ENCODE results near the gene RIC3.

Gene RIC3

GRCh38 chr11:8065031-8065430 lies 103.8 kb downstream of the RIC3 start:
- Mint-ChIP-seq H3K36me3 (ENCODE audit: low read depth) (no peaks in the 10 kb centered on the region), H3K27ac (no peak overlapping the region), H3K4me3 (no peak overlapping the region), H3K27me3 (peaks cover 4% of the 10 kb centered on the region), H3K9me3 (no peaks in the 10 kb centered on the region), H3K4me1 (ENCODE audit: low read depth) (no peaks in the 10 kb centered on the region)

- Mint-ChIP-seq H3K27ac (no peak overlapping the region), H3K4me1 (ENCODE audit: low read depth) (no peaks in the 10 kb centered on the region), H3K27me3 (peaks cover 4% of the 10 kb centered on the region), H3K36me3 (ENCODE audit: low read depth) (no peaks in the 10 kb centered on the region), H3K4me3 (no peak overlapping the region), H3K9me3 (no peaks in the 10 kb centered on the region)
These were observed 105.5 kb downstream of the RIC3 start for GRCh38 chr11:8063324-8063723.

- Mint-ChIP-seq H3K27ac (no peak overlapping the region), H3K36me3 (ENCODE audit: low read depth) (no peaks in the 10 kb centered on the region), H3K4me3 (no peak overlapping the region), H3K9me3 (no peaks in the 10 kb centered on the region), H3K4me1 (ENCODE audit: low read depth) (no peaks in the 10 kb centered on the region), H3K27me3 (peaks cover 3% of the 10 kb centered on the region)
These were observed 106.0 kb downstream of the RIC3 start for GRCh38 chr11:8062781-8063257.

- peaks cover under 1% of the 10 kb centered on the region for H3K4me1 Mint-ChIP-seq (ENCODE audit: low read depth)
- no peak overlapping the region for H3K4me3 Mint-ChIP-seq
- no peaks in the 10 kb centered on the region for H3K36me3 Mint-ChIP-seq (ENCODE audit: low read depth)
- no peaks in the 10 kb centered on the region for H3K9me3 Mint-ChIP-seq
- H3K27ac Mint-ChIP-seq = no peak overlapping the region
- no peaks in the 10 kb centered on the region for H3K27me3 Mint-ChIP-seq
These were observed 107.0 kb downstream of the RIC3 start for GRCh38 chr11:8061555-8062428.

GRCh38 chr11:8060801-8061554 lies 107.8 kb downstream of the RIC3 start:
- no peak overlapping the region for H3K27ac Mint-ChIP-seq
- H3K4me3 Mint-ChIP-seq = no peak overlapping the region
- no peaks in the 10 kb centered on the region for H3K27me3 Mint-ChIP-seq
- peaks cover 5% of the 10 kb centered on the region for H3K4me1 Mint-ChIP-seq (ENCODE audit: low read depth)
- H3K36me3 Mint-ChIP-seq (ENCODE audit: low read depth) = no peaks in the 10 kb centered on the region
- no peaks in the 10 kb centered on the region for H3K9me3 Mint-ChIP-seq

GRCh38 chr11:8060146-8060719 lies 108.6 kb downstream of the RIC3 start:
- Mint-ChIP-seq H3K9me3 (no peaks in the 10 kb centered on the region), H3K27ac (no peak overlapping the region), H3K36me3 (ENCODE audit: low read depth) (no peaks in the 10 kb centered on the region), H3K4me3 (no peak overlapping the region), H3K27me3 (no peaks in the 10 kb centered on the region), H3K4me1 (ENCODE audit: low read depth) (peaks cover 5% of the 10 kb centered on the region)

- H3K4me1 Mint-ChIP-seq (ENCODE audit: low read depth) = peaks cover 5% of the 10 kb centered on the region
- no peak overlapping the region for H3K4me3 Mint-ChIP-seq
- H3K36me3 Mint-ChIP-seq (ENCODE audit: low read depth) = no peaks in the 10 kb centered on the region
- H3K9me3 Mint-ChIP-seq = no peaks in the 10 kb centered on the region
- no peak overlapping the region for H3K27ac Mint-ChIP-seq
- H3K27me3 Mint-ChIP-seq = peaks cover 3% of the 10 kb centered on the region
These were observed 109.2 kb downstream of the RIC3 start for GRCh38 chr11:8059571-8060011.

GRCh38 chr11:8059030-8059429 lies 109.8 kb downstream of the RIC3 start:
- no peak overlapping the region for H3K4me3 Mint-ChIP-seq
- H3K27me3 Mint-ChIP-seq = peaks cover 5% of the 10 kb centered on the region
- no peaks in the 10 kb centered on the region for H3K36me3 Mint-ChIP-seq (ENCODE audit: low read depth)
- no peak overlapping the region for H3K27ac Mint-ChIP-seq
- H3K9me3 Mint-ChIP-seq = no peaks in the 10 kb centered on the region
- H3K4me1 Mint-ChIP-seq (ENCODE audit: low read depth) = peaks cover 5% of the 10 kb centered on the region

GRCh38 chr11:8058216-8058615 lies 110.6 kb downstream of the RIC3 start:
- no peaks in the 10 kb centered on the region for H3K36me3 Mint-ChIP-seq (ENCODE audit: low read depth)
- H3K27me3 Mint-ChIP-seq = peaks cover 5% of the 10 kb centered on the region
- H3K9me3 Mint-ChIP-seq = no peaks in the 10 kb centered on the region
- peaks cover 5% of the 10 kb centered on the region for H3K4me1 Mint-ChIP-seq (ENCODE audit: low read depth)
- H3K4me3 Mint-ChIP-seq = no peak overlapping the region
- no peak overlapping the region for H3K27ac Mint-ChIP-seq

- no peaks in the 10 kb centered on the region for H3K9me3 Mint-ChIP-seq
- no peaks in the 10 kb centered on the region for H3K36me3 Mint-ChIP-seq (ENCODE audit: low read depth)
- H3K27ac Mint-ChIP-seq = no peak overlapping the region
- peaks cover 5% of the 10 kb centered on the region for H3K4me1 Mint-ChIP-seq (ENCODE audit: low read depth)
- H3K4me3 Mint-ChIP-seq = no peak overlapping the region
- H3K27me3 Mint-ChIP-seq = peaks cover 5% of the 10 kb centered on the region
These were observed 111.9 kb downstream of the RIC3 start for GRCh38 chr11:8056810-8057463.
